Measurements from ENCODE around the gene YTHDF1. TPM values are rescaled to one million over a fixed set of nuclear protein-coding genes. Genes with fewer than 3 reads are reported as not detected.

The YTHDF1 gene
- total and polyA plus RNA-seq, 2 of the 4 experiments (the other 2 are of a cell fraction), result 10.9 to 22.6 TPM

GRCh38 chr20:63150391-63150898, 65.5 kb downstream of the YTHDF1 start:
- CTCF ChIA-PET, result no interaction called here
- ATAC-seq (ENCODE audit: low read depth), result no peak
- dilution Hi-C loops (cut with HindIII; ENCODE audit: low sequenced_read_pairs, unreplicated experiment), result no loop called here

More at GRCh38 chr20:63150391-63150898, 65.5 kb downstream of the YTHDF1 start:
- no peaks in the 10 kb centered on the region for H4K20me1 ChIP-seq (ENCODE audit: insufficient read depth, low read length)
- H3K4me2 ChIP-seq (ENCODE audit: low read depth, low read length), result no peak overlapping the region
- H2BK5ac ChIP-seq (ENCODE audit: low read depth, low read length, poor library complexity, severe bottlenecking), result no peak overlapping the region
- H3K4me1 ChIP-seq (ENCODE audit: control insufficient read depth, insufficient read depth, low read length), result no peaks in the 10 kb centered on the region
- H4K5ac ChIP-seq (ENCODE audit: low read depth, low read length), result no peak overlapping the region
- DNase-seq, result no peak
- WGBS, 2 experiments (ENCODE audit: extremely low coverage in 2 of 2, insufficient read length in 1 of 2), result 68% methylated on average over 6 of the region's 19 CpGs; no CpG with 5 or more reads in 1 of the 2 experiments
- H3K9ac ChIP-seq (ENCODE audit: low read depth, low read length), result no peak overlapping the region
- no peak overlapping the region for H2AK5ac ChIP-seq (ENCODE audit: low read depth, low read length)
- no peaks in the 10 kb centered on the region for H3K36me3 ChIP-seq (ENCODE audit: control insufficient read depth, insufficient read depth, low read length)
- TF ChIP-seq MAFK (IDR thresholded peaks at IDR 0.05; ENCODE audit: low read depth, low read length) (no peak), RFX5 (IDR thresholded peaks at IDR 0.05; ENCODE audit: low read depth, low read length) (no peak), BHLHE40 (IDR thresholded peaks at IDR 0.05; ENCODE audit: low read depth, low read length) (no peak), CEBPB (IDR thresholded peaks at IDR 0.05; ENCODE audit: low read depth, low read length) (no peak), CTCF (conservative IDR thresholded peaks at IDR 0.05; ENCODE audit: low read depth, low read length) (no peak)
- H3K9me1 ChIP-seq (ENCODE audit: insufficient read depth, low read length), result no peaks in the 10 kb centered on the region
- H2AFZ ChIP-seq (replicated peaks; ENCODE audit: low read length, poor library complexity), result no peak overlapping the region
- H2BK120ac ChIP-seq (ENCODE audit: low read depth, low read length), result no peak overlapping the region
- intact Hi-C loops (cut with micrococcal nuclease) (no loop called here), in situ Hi-C loops (cut with MboI; ENCODE audit: low sequenced_read_pairs) (no loop called here)
- no peak overlapping the region for H3K23ac ChIP-seq (ENCODE audit: low read depth, low read length)
- no peak overlapping the region for H4K8ac ChIP-seq (ENCODE audit: low read depth in 2 of 2, low read length in 2 of 2)
- peaks cover 31% of the 10 kb centered on the region for H3K27me3 ChIP-seq (ENCODE audit: control insufficient read depth, insufficient read depth, low read length)
- no peak overlapping the region for H2BK15ac ChIP-seq (ENCODE audit: low read depth, low read length)
- H4K91ac ChIP-seq (ENCODE audit: insufficient read depth, low read depth, low read length), result no peak overlapping the region
- BruUV-seq (replicated peaks), result no TSS peak
- no peak overlapping the region for H2BK20ac ChIP-seq (ENCODE audit: low read depth, low read length)
- peaks cover 11% of the 10 kb centered on the region for H3K9me3 ChIP-seq (ENCODE audit: control insufficient read depth, insufficient read depth, low read length)
- POLR2A ChIA-PET (ENCODE audit: unreplicated experiment), result no interaction called here
- no peak overlapping the region for H3K27ac ChIP-seq (ENCODE audit: insufficient read depth, low read length)
- no peaks in the 10 kb centered on the region for H3K79me1 ChIP-seq (ENCODE audit: low read depth in 1 of 2, low read length in 2 of 2)
- H3K14ac ChIP-seq (replicated peaks; ENCODE audit: low read depth, low read length), result no peak overlapping the region
- H3K56ac ChIP-seq (ENCODE audit: extremely low read depth, insufficient read depth, low read length), result no peak overlapping the region
- H3K4ac ChIP-seq (ENCODE audit: low read depth, low read length), result no peak overlapping the region
- no peak overlapping the region for H2AK9ac ChIP-seq (replicated peaks; ENCODE audit: low read depth, low read length, poor library complexity)
- H3K4me3 ChIP-seq (ENCODE audit: insufficient read depth, low read depth, low read length), result no peak overlapping the region
- no peak overlapping the region for H3K18ac ChIP-seq (ENCODE audit: low read depth, low read length)
